HG03095 (cell line): ENCODE measurements around the gene MBP.
A peak's percentile ranks its signal among the peaks of the same experiment; 100 is the strongest.

Source experiments
- ATAC-seq: cut with Tn5 transposase; IDR thresholded peaks from one replicate; pipeline ENCODE4 v1.9.1; 2021; ENCODE audit warnings: moderate library complexity; ENCODE audit not compliant: unreplicated experiment

Gene MBP

DNA sequence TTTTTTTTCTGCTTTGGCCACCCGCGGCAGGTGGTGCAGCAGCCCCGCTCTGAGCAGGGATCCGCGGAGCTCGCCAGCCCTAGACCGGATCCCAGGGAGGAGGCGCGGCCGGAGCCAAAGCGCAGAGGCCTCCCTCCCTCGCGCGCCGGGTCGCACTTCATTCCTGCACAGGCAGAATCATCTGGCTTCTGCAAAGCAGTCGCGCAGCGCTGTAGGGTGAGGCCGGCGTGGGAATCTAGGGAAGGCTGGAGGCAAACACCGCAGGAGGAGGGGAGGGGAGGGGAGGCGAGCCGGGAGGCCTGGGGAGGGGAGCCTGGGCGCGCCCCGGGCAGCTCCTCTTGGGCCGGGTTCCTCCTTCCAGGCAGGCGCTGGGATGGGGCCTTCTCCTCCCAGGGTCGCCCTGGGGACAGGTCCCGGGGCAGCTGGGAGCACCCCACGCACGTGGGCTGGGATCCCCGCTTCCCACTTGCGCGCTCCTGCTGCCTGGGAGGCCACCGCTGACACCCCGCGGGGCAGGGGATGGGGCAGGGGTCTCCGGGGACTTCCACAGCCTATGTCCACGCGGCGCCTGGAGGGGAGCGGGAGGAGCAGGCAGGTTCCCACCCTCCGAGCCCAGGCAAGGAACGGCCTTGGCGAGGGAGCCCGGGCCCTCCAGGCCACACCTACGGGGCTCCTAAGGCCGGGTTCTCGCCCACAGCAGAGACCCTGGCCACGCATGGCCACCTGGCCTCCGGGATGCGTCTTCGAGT, 45.0 kb downstream of the MBP start:
- no peak for ATAC-seq

DNA sequence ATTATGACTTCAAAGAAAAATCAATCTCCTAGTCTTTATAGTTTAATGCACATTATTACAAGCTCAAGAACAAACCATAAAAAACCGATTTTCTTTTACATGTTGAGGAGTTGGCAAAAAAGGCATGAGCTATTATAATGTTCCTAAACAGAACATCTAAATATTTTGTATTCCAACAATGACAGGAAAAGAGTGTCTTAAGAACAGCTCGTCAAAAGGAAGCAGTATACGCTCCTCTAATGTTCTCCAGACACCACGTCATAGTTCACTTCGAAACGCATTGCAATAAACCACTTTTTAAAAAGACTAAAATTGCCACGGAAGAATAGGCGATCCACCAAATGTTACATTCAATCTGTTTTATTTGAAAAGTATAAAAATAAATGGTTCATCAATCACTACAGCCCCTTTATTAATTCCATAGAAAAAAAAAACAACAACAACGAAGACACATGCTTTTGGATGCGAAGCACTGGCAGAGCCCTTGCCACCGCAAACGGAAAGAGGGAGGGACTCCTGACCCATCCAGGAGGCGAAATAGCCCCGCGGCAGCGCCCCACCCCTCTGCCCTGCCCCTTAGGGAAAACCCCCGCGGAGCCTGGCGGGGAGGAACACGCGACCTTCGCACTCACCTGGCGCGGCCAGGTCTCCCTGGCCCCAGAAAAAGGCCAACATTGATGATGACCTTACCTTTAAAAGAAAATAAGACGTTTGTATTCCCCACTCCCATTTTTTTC, 45.8 kb downstream of the MBP start:
- ATAC-seq = no peak

DNA sequence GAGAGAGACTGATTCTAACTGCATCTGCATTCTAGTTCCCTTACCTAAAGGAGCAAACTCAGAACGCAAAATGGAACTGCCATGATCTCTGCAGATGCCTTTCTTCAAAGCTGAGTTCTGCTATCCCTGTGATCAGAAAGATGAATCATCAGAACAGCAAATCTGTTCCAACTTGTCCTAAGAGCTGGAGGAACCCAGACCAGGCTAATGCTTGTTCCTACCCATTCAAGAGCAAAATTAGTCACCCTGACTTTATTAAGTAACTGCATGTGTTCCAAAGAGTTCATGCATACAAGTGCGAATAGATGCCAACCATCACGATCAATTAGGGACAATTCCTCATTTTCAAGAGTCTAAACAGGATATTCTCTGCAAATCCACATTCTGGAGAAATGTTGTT, 46.5 kb downstream of the MBP start:
- no peak for ATAC-seq

DNA sequence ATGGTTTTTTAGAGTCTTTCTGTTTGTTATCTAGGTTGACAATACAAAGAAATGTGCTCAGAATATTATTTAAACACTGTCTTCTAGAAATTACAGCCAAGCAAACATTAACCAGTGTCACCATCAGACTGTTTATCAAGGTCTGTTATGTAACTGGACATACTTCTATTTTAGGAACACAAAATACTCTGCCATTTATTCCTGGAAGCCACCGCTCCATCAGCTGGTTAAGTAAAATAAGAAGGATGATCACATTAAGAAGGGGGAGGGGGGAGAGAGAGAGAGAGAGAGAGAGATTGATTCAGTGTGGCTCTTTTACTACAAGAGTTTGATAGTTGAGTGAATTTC, 47.9 kb downstream of the MBP start:
- ATAC-seq = no peak

DNA sequence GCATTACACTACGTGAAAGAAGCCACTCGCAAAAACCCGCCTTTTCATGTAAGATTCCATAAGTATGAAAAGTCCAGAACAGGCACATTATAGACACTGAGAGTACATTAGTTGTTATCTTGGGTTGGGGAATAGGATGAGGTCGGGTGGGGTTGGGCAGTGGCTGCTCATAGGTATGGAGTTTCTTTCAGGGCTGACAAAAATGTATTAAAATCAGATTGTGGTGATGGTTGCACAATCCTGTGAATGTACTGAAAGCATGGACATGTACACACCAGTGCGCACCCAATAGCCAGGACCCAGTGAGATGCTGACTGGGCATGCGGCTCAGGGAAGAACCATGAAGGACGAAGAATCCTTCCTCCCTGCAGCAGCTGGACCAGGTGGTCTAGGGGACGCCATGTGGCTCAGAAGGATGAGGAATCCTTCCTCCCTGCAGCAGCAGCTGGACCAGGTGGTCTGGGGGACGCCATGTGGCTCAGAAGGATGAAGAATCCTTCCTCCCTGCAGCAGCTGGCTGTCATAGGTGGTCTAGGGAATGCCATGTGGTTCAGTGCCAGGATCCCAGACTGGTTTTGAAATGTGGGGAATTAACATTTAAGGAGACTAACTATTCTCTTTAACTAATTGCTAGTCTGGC, 50.1 kb downstream of the MBP start:
- ATAC-seq = no peak

DNA sequence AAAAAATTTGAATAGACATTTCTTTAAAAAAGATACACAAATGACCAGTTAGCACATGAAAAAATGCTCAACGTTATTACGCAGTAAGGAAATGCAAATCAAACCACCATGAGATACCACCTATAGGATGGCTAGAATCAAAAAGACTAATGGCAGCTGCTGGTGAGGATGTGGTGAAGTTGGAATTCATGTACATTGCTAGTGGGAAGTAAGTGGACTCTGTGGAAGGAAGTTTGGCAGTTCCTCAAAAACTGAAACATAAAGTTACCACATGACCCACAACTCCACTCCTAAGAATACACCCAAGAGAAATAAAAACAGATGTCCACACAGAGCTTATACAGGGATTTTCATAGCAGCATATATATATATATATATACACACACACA, 51.2 kb downstream of the MBP start:
- no peak for ATAC-seq

DNA sequence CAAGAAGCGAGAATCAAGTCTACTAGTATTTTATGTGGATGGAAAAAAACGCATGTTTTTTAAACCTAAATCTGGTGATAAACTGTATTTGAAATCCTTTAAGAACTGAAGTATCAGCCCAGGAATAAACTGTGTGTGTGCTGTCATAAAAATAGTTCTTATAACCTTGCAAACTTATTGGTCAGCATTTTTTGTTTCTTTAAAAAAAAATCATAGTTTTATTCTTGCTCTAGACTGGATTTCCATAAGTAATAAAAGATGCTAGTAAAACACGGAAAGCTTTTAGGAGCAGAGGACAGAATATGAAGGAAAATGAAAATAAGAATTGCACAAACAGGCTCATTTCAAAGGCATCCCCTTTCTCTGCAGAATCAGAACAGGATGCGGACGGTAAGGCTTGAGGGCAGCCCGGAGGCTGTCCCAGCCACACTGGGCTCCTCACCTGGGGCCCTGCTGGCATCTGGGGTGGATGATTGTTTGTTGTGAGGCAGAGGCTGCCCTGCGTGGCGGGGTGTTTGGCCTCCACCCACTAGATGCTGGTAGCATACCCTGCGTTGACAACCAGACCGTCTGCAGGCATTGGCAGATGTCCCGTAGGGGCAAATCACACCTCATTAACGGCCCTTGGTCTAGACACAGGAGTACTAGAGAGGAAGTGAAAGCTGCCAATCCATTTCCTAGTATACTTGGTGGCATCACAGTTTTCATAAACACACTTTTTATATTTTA, 52.5 kb downstream of the MBP start:
- peak; percentile 54 for ATAC-seq

DNA sequence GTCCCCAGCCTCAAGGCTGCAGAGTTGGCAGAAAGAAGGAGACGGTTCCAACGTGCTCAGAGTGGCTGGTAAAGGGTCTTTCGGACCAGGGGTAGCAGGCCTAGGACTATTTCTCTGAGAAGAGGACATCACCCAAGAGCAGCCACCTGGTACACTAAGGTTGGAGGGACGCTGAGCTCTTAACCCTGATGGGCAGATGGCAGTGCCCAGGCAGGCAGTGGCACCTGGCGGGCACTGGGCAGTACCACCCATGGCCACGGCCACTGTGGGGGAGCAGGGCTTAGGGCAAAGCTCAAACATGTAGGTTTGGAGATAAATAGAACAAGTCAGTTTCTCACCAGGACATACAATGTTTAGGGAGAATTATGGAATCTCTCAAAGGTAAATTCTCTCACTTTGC, 53.5 kb downstream of the MBP start:
- no peak for ATAC-seq

DNA sequence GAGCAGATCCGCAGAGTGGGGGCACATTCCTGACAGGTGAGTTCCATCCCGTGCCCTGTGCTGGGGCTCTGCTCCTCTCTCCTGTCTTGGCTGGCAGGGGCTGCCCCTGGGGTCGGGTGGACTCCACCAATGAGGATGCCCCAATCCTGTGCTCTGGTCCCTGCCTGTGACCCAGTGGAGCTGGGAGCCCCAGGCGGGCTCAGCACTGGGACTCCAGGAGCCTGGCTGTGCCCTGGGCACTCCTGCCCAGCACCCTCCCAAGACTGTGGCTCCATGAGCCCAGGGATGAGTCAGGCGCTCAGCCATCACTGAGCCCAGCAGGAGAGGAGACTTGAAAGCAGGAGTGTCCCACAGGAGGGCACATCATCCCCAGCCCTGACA, 53.9 kb downstream of the MBP start:
- ATAC-seq = no peak

DNA sequence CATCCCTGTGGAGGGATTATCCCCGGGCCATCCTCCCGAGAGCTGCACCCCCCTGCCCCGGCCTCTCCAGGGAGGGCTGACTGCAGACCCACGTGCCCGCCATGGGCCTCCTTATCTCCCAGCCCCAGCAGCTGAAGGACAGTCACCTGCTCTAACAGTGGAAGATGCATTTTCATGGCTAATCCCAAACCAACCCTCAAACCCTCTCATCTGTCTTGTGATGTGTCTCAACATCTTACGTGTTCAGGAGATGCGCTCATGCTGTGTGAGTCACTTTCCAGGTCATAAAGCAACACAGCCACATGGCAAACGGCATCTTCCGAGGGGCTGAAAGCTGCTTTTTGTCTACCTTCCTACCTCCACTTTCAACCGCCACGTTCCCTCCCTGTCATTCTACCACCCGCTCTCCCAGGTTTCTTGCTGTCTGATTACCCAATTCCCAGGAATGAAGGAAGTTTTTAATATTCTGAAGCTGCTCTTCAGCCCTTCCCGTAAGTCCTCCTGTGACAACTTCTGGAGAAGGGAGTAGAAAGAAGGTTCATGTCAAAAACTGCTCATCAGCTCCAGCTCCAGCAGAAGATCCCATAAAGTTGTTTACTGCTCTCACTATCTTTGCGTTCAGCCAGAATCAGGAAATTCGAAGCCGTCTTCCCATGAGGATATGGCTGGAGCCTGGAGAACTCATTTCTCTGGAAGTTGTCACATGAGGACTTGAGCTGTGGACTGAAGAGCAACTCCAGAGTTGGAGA, 54.5 kb downstream of the MBP start:
- no peak for ATAC-seq

DNA sequence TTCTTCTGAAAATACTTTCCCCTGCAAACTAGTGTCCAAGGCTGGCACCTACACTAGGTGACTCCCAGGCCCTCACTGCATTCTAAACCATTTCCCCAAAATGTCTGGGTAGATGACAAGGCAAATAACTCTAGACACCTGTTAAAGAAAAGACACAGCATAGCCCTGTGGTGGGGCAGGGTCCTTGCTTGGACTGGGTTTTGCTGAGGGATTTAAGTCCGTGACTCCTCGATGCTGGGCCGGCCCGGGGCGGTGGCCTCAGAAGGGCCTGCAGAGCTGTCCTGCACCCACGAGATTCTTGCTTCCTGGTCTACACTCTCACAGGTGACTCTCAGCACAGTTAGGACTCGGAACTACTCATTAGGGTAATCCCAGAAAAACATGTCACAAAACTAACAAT, 55.2 kb downstream of the MBP start:
- no peak for ATAC-seq

DNA sequence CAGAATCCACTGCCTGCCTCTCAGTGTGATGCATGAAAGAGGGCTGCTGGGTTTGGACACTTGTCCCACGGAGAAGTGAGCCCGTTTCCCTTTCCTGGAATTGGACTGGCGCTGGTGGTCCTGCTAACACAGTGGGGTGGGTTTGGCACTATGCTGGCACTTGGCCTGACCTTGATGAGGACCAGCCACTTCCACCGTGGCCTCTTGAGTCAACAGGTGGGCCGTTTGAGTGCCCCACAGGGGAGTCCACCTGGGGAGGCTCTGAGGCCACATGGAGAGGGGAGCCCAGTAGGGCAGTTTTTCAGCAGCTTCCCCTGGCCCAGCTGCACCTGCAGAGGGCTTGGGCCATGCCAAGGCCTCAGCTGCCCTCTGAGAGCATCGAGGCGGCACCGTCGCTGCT, 56.5 kb downstream of the MBP start:
- ATAC-seq = no peak

DNA sequence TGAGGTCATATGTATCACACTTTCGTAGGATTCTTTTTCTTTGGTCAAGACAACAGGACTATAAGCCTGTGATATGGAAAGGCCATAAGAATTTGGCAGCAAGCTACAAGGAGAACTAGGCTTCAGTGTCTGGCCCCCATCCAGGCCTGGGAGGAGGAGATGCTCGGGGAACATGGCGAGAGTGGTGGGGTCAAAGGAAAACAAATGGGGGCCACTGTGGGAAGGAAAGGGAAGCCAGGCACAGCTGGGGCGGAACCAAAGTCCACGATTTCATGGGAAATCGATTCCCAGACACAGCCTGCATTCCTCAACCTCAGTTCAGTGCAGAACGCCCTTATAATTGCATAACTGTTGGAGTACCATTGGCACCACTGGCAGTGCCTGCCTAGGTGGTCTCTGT, 58.2 kb downstream of the MBP start:
- ATAC-seq = no peak

DNA sequence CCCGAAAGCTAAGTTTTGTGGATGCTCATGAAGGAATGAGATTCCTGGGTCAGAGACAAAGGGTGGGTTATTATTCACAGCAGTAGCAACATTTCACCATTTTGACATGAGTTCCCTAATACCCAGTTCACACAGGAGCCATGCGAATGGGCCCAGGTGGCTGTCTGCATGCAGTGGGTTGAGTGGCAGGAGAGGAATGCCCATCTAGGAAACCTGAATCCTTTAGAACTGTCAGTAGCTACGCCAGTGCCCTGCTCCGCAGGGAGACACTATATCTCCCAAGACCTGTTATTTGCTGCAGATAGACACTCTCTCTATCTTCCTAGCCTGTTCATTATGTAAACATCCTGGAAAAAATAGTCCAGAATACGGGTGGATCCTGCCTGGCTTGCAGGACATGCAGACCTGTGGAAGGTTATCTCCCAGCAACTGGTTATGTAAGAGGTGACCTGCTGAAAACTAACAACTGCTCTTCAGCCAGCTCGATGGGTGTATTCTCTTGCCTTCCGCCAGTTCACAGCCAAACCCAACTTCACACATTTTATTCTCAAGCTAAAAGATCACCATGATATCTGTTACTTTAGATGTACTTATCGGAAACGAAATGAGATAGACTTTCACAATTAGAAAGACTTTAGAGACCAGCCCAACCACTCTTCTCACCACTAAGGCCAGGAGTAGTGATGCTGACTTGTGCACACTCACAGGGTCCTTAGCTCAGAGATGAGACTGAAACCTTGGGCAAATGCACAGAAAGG, 59.1 kb downstream of the MBP start:
- ATAC-seq = no peak

DNA sequence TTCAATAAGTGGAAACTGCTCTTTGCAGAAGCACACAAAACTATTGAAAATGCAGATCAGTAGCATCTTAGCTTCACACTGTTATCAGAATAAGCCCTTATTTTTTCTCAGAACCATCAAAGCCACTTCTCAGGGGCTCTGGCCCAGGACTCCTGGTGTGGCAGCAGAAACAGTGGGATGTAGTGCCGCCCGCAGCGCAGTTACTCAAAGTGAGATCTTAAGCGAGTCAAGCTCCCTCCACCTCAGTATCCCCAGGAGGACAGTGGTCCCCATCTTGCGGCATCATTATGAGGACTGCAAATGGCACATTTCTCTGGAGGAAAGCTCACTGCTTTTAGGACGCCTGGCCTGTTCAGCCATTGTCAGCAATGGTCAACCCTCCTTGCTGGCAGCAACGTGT, 60.0 kb downstream of the MBP start:
- ATAC-seq = no peak

DNA sequence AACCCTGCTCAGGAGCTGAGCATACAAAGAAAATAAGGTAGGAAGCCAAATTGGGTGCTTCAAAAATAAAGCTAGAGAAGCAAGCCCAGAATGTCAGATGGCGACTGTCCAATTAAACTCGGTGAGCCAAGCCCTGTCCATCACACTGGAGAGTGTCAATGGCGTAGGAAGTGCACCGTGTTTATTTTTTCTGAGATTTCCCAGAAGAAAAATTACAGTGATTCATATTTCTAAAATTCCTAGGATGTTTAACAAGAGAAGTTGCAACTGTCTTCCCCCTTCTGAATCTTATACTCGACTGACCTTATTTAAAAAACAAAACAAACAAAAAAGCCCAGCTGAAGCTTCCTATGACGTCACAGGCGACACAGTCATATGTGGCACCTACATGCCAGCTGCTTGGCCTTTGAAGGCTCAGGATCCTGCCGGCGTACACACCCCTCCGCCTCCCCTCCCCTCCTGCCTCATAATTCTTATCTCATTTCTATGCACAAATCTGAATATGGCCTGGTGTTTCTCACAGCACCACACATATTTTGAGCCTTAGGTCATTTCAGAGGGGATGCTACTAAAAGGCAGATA, 60.8 kb downstream of the MBP start:
- no peak for ATAC-seq

DNA sequence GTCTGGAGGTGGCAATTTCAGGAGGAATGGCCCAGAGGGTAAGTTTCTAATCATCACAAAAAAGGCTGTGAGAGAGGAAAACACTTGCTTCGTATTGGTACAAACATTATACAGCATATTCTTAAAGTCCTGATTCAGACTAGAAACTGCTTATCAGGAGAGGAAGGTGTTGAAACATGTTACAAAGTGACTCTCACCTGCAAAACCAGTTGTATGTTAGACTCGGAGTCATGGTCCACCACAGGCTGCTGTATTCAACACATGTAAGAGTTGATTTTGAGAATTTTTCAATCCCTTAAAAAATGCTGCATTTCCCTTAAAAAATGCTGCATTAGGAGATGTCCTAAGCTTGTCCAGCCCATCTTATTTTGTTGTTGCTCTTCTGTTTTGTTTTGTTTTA, 61.5 kb downstream of the MBP start:
- no peak for ATAC-seq

DNA sequence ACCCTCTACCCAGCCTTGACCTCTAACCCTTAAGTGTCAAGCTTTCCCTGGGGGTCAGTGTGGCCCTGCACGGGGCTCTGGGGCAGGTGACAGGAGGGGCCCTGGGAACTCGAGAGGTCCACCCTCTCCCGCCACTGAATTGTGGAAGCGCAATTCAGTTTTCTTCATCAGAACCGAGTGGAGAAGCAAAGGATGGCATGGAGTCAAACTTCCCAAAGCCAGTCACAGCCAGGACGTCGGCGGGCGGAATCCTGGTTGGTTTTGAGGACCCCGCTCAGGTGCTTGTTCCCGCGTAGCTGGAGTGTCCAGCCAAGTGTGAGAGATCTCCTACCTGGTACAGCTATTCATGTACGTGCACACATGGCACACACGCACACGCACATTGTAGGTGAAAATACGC, 62.0 kb downstream of the MBP start:
- no peak for ATAC-seq

DNA sequence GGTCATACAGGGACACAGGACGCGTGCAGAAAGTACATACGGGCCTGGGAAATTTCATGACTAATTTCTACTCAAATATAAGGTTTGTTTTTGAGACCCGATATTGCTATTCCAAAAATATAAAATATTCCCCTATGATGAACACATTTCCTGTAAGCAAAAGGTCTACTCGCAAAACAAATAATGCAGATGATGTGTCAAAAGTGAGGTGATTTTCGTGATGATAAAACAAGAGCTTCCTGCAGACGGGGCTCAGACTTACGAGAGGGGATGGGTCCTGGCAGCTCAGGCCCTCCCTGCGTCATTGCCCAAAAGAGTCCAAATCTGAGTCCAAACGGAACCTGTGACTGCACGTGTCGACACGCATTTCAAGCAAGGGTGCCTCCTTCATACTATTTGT, 62.7 kb downstream of the MBP start:
- ATAC-seq = no peak

DNA sequence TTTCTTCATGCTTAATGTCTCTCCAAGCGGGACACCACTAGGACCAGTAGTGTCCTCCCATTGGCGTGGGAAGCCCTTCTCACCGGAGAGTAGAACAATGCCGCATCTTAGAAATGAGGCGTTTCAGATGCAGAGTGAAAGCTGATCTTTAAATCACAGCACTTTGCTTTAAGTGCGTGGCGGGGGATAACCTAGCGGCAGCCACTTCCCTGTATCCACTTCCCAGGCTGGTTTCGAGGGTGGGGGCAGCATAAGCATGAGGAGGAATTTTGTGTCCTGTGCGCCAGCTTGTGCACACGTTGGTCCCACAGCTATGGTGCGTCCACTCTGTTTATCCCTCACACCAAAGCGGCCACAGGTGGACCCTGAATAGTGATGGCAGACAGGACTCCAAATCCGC, 63.1 kb downstream of the MBP start:
- ATAC-seq = no peak
